ENCODE measurements around the gene L3MBTL4. TPM values are rescaled to one million over a fixed set of nuclear protein-coding genes. Genes with fewer than 3 reads are reported as not detected.

L3MBTL4 gene
- total and polyA plus RNA-seq, 9 of the 15 experiments (the other 6 are each of a cell fraction or from before 2014, with no cell fraction given) = not detected

GRCh38 chr18:6441200-6441599 is 26.5 kb upstream of the L3MBTL4 start:
- Histone ChIP-seq H3K27me3 (ENCODE audit: control insufficient read depth in 2 of 2, insufficient read depth in 2 of 2, low read length in 2 of 2) (no peaks in the 10 kb centered on the region), H3K4me3 (no peak overlapping the region), H3K36me3 (ENCODE audit: control insufficient read depth, insufficient read depth, low read length) (no peaks in the 10 kb centered on the region), H3K79me2 (ENCODE audit: control insufficient read depth, insufficient read depth, low read length) (no peaks in the 10 kb centered on the region), H3K9ac (ENCODE audit: insufficient read depth in 1 of 2, low read depth in 2 of 2, low read length in 2 of 2) (no peak overlapping the region), H3K27ac (ENCODE audit: extremely low read depth, low read depth, low read length) (no peak overlapping the region), H3K4me2 (ENCODE audit: insufficient read depth, low read length) (no peak overlapping the region), H3K4me1 (replicated peaks in 1 of 2; ENCODE audit: control insufficient read depth in 2 of 2, insufficient read depth in 2 of 2, low read length in 2 of 2) (no peaks in the 10 kb centered on the region), H2AFZ (ENCODE audit: low read depth, low read length) (no peak overlapping the region), H3K9me3 (replicated peaks; ENCODE audit: control insufficient read depth, insufficient read depth, low read depth, low read length) (no peaks in the 10 kb centered on the region), H3K9me1 (ENCODE audit: control insufficient read depth, insufficient read depth, low read length) (no peaks in the 10 kb centered on the region), H4K20me1 (replicated peaks; ENCODE audit: control insufficient read depth, insufficient read depth, low read length) (no peaks in the 10 kb centered on the region)
- no TSS peak for BruUV-seq (replicated peaks)
- FAIRE-seq (no peak), ATAC-seq (no peak), DNase-seq (ENCODE audit: extremely low read depth in 1 of 4, low spot score in 3 of 4) (no peak)
- POLR2A ChIA-PET = no interaction called here
- 0% methylated on average over 2 of the region's 2 CpGs for WGBS (ENCODE audit: insufficient coverage, low coverage, missing lambda C conversion rate)
- CTCF ChIA-PET (ENCODE audit: low intra/inter-chr PET ratio) = no interaction called here
- in situ Hi-C loops (cut with MboI) = no loop called here
- TF ChIP-seq JUND (IDR thresholded peaks at IDR 0.05; ENCODE audit: borderline replicate concordance, low read depth, low read length) = no peak
- TF ChIP-seq JUND (tag; IDR thresholded peaks at IDR 0.05; ENCODE audit: borderline replicate concordance, low read depth, low read length) = no peak
- no peak for TF ChIP-seq STAG1 (CRISPR knock-in tag; IDR thresholded peaks at IDR 0.05; ENCODE audit: borderline replicate concordance)
- TF ChIP-seq, protein P1, sequence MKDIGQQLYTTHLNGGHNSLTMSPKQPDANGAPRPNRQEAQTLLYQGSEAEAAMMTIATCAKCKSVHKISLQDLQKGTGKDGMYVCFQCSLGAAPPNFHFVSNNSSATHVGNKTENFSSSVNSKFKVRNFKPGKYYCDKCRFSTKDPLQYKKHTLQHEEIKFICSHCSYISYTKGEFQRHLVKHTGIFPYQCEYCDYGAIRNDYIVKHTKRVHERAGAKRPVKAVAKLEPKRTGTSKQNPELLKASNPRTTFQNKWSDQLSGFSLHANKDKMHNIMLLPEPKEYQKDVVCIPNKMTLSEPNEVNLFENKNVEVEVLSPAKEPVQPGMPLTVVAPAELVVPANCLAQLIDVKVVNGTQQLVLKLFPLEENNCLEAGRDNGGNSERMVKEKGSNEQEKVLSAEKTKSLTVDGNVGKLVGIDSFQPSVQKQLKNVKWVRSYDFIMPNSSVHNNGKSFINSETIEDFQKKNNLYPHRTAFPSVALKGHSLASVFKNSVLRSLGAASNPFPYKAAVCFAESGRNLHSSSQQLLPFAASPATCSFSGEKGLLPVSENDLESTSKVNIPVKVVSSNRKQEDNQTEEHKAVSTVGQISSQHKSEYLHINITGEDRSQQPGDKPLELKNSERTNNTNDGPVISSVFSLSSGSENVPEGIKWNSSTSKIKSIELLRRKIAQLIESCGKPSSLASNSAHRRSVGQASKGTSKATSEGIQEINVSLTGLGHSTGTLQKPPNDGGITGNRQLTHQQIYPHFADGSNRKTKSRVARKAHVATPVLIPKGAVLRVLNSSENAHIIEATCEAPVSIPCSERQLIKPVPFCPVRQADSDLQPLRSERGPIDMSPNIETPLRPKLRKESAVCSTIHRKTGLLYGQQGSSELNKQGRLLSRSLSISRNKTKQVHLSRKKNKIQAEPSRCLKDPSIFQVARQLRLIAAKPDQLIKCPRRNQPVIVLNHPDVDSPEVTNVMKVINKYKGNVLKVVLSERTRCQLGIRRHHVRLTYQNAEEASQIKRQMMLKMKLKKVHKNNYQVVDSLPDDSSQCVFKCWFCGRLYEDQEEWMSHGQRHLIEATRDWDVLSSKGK (CRISPR knock-in tag; IDR thresholded peaks at IDR 0.05) = no peak
- TF ChIP-seq, protein P2, sequence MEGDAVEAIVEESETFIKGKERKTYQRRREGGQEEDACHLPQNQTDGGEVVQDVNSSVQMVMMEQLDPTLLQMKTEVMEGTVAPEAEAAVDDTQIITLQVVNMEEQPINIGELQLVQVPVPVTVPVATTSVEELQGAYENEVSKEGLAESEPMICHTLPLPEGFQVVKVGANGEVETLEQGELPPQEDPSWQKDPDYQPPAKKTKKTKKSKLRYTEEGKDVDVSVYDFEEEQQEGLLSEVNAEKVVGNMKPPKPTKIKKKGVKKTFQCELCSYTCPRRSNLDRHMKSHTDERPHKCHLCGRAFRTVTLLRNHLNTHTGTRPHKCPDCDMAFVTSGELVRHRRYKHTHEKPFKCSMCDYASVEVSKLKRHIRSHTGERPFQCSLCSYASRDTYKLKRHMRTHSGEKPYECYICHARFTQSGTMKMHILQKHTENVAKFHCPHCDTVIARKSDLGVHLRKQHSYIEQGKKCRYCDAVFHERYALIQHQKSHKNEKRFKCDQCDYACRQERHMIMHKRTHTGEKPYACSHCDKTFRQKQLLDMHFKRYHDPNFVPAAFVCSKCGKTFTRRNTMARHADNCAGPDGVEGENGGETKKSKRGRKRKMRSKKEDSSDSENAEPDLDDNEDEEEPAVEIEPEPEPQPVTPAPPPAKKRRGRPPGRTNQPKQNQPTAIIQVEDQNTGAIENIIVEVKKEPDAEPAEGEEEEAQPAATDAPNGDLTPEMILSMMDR (IDR thresholded peaks at IDR 0.05 in 2 of 3, conservative IDR thresholded peaks at IDR 0.05 in 1 of 3; ENCODE audit: insufficient read depth in 2 of 3, low read depth in 1 of 3, low read length in 3 of 3) = no peak
- intact Hi-C loops (cut with micrococcal nuclease) = no loop called here

Data from K562 (cell line).